GM23338 (cell line): ENCODE results near the gene EED. TPM values are rescaled to one million over a fixed set of nuclear protein-coding genes. Genes with fewer than 3 reads are reported as not detected.

Source experiments
- ATAC-seq: fragments of 200-7000 bp; cut with Tn5 transposase; 3 replicates; pipeline ENCODE4 v1.9.1; 2020
- DNase-seq: peaks from one replicate; pipeline ENCODE4 v3.0.0-alpha.2; 2015; ENCODE audit warnings: low spot score
- H2AFZ ChIP-seq: fragments of 200-600 bp; sonication (generic); 2 replicates; pipeline ENCODE4 v1.8.0; 2016; ENCODE audit warnings: antibody characterized with exemption, mild to moderate bottlenecking, moderate library complexity
- H3F3A ChIP-seq: fragments of 200-600 bp; sonication (generic); replicated peaks from 2 replicates; pipeline ENCODE4 v1.8.0; 2017; ENCODE audit warnings: antibody characterized with exemption, mixed run types, low read depth
- H3K27ac ChIP-seq: fragments of 200-600 bp; sonication (generic); 2 replicates; pipeline ENCODE4 v1.6.1; 2016; ENCODE audit warnings: low read depth
- H3K27me3 ChIP-seq: fragments of 200-600 bp; sonication (generic); 2 replicates; pipeline ENCODE4 v1.8.0; 2016; ENCODE audit warnings: mild to moderate bottlenecking, mixed run types, moderate library complexity; ENCODE audit not compliant: insufficient read depth
- H3K36me3 ChIP-seq: fragments of 200-600 bp; sonication (generic); 2 replicates; pipeline ENCODE4 v1.8.0; 2016; ENCODE audit warnings: mild to moderate bottlenecking; ENCODE audit not compliant: insufficient read depth
- H3K4me1 ChIP-seq: fragments of 200-600 bp; sonication (generic); 2 replicates; pipeline ENCODE4 v1.8.0; 2016; ENCODE audit warnings: mild to moderate bottlenecking, moderate library complexity; ENCODE audit not compliant: insufficient read depth
- H3K4me2 ChIP-seq: fragments of 200-600 bp; sonication (generic); 2 replicates; pipeline ENCODE4 v1.7.1; 2017; ENCODE audit warnings: mixed run types
- H3K4me3 ChIP-seq: fragments of 200-600 bp; sonication (generic); 2 replicates; pipeline ENCODE4 v1.6.1; 2016; ENCODE audit warnings: mixed run types
- H3K79me2 ChIP-seq: fragments of 200-600 bp; sonication (generic); replicated peaks from 2 replicates; pipeline ENCODE4 v1.8.0; 2017; ENCODE audit warnings: mild to moderate bottlenecking; ENCODE audit not compliant: insufficient read depth
- H3K9me2 ChIP-seq: fragments of 200-600 bp; sonication (generic); 2 replicates; pipeline ENCODE4 v1.8.0; 2017; ENCODE audit not compliant: insufficient read depth
- H4K20me1 ChIP-seq: fragments of 200-600 bp; sonication (generic); replicated peaks from 2 replicates; pipeline ENCODE4 v1.8.0; 2017; ENCODE audit warnings: mild to moderate bottlenecking; ENCODE audit not compliant: insufficient read depth
- H3K27ac Mint-ChIP-seq: 2 replicates; pipeline ENCODE4 v1.8.0; 2020; ENCODE audit warnings: inconsistent platforms, mild to moderate bottlenecking, moderate library complexity, mixed read lengths
- H3K27me3 Mint-ChIP-seq: 3 replicates; pipeline ENCODE4 v1.8.0; 2022; ENCODE audit warnings: low read depth, mild to moderate bottlenecking, moderate library complexity, mixed read lengths, inconsistent platforms; ENCODE audit not compliant: insufficient read depth, poor library complexity
- H3K36me3 Mint-ChIP-seq: 3 replicates; pipeline ENCODE4 v1.8.0; 2021; ENCODE audit warnings: low read depth, mild to moderate bottlenecking, inconsistent platforms, moderate library complexity, mixed read lengths
- H3K4me1 Mint-ChIP-seq: 3 replicates; pipeline ENCODE4 v1.8.0; 2020; ENCODE audit warnings: mild to moderate bottlenecking, inconsistent platforms, mixed read lengths
- H3K4me3 Mint-ChIP-seq: 3 replicates; pipeline ENCODE4 v1.8.0; 2021; ENCODE audit warnings: moderate library complexity, mild to moderate bottlenecking, inconsistent platforms, mixed read lengths
- H3K9me3 Mint-ChIP-seq: 3 replicates; pipeline ENCODE4 v1.8.0; 2020; ENCODE audit warnings: moderate library complexity, mild to moderate bottlenecking, inconsistent platforms, mixed read lengths
- CREB1 ChIP-seq: fragments of 250-450 bp; sonication (Bioruptor Pico); IDR thresholded peaks from 2 replicates; pipeline ENCODE4 v1.5.0; 2020; ENCODE audit warnings: low read depth, mild to moderate bottlenecking, moderate library complexity
- CTCF ChIP-seq, 2 experiments: fragments of 200-600 bp in 1 of 2; sonication (generic) in 1 of 2; conservative IDR thresholded peaks; 2 replicates each; pipeline versions ENCODE4 v1.5.1 to v1.6.1; 2016 to 2017; ENCODE audit warnings: antibody characterized with exemption in 2 of 2, low read depth in 2 of 2, mild to moderate bottlenecking in 2 of 2, moderate library complexity in 1 of 2
- ETS1 ChIP-seq: IDR thresholded peaks from 2 replicates; pipeline ENCODE4 v1.6.1; 2016; ENCODE audit warnings: antibody characterized with exemption
- EZH2 ChIP-seq: fragments of 200-600 bp; sonication (generic); IDR thresholded peaks from one replicate; pipeline ENCODE4 v1.8.0; 2017; ENCODE audit warnings: antibody characterized with exemption, mild to moderate bottlenecking, low read depth; ENCODE audit not compliant: unreplicated experiment
- EZH2phosphoT487 ChIP-seq: fragments of 200-600 bp; sonication (generic); IDR thresholded peaks from one replicate; pipeline ENCODE4 v1.8.1; 2018; ENCODE audit warnings: antibody characterized with exemption; ENCODE audit not compliant: unreplicated experiment
- JUNB ChIP-seq: IDR thresholded peaks from one replicate; pipeline ENCODE4 v1.6.1; 2016; ENCODE audit warnings: antibody characterized with exemption; ENCODE audit not compliant: unreplicated experiment
- NANOG ChIP-seq: IDR thresholded peaks from 2 replicates; pipeline ENCODE4 v1.6.1; 2016; ENCODE audit warnings: antibody characterized with exemption, borderline replicate concordance
- POLR2AphosphoS5 ChIP-seq: IDR thresholded peaks from 2 replicates; pipeline ENCODE4 v1.6.1; 2016; ENCODE audit warnings: antibody characterized with exemption, low read depth
- REST ChIP-seq: IDR thresholded peaks from one replicate; pipeline ENCODE4 v1.6.1; 2018; ENCODE audit warnings: antibody characterized with exemption; ENCODE audit not compliant: unreplicated experiment
- STAT1 ChIP-seq: IDR thresholded peaks from one replicate; pipeline ENCODE4 v1.6.1; 2016; ENCODE audit warnings: antibody characterized with exemption; ENCODE audit not compliant: unreplicated experiment
- ZNF114 ChIP-seq: fragments of 250-450 bp; sonication (Bioruptor Pico); IDR thresholded peaks from 2 replicates; pipeline ENCODE4 v1.5.0; 2020; ENCODE audit warnings: mild to moderate bottlenecking, moderate library complexity
- ZNF331 ChIP-seq: fragments of 250-450 bp; sonication (Bioruptor Pico); IDR thresholded peaks from 2 replicates; pipeline ENCODE4 v1.5.0; 2020; ENCODE audit warnings: low read depth, mild to moderate bottlenecking, moderate library complexity
- ZNF462 ChIP-seq: fragments of 250-450 bp; sonication (Bioruptor Pico); IDR thresholded peaks from 2 replicates; pipeline ENCODE4 v1.5.0; 2020; ENCODE audit warnings: mild to moderate bottlenecking, moderate library complexity
- polyA plus RNA-seq: library from polyadenylated mRNA; unstranded; fragments of >200 nt; fragmentation: Nextera tagmentation; extraction: Ambion mirVana; gene quantifications from 2 replicates; pipeline ENCODE4 v1.2.1, GENCODE V29; 2016
- total RNA-seq: library from RNA; depleted of rRNA; stranded (reverse); fragments of >200 nt; shearing (Covaris generic); gene quantifications from 2 replicates; pipeline ENCODE4 v1.2.3, GENCODE V29; 2014

EED gene
- total and polyA plus RNA-seq, 2 experiments from 2014 or later = 26.7 to 29.7 TPM

GRCh38 chr11:86262387-86262786, 17.8 kb downstream of the EED start:
- H3K4me1 Mint-ChIP-seq = no peaks in the 10 kb centered on the region

More at GRCh38 chr11:86262387-86262786, 17.8 kb downstream of the EED start:
- H3K4me2 ChIP-seq = no peak overlapping the region
- no peaks in the 10 kb centered on the region for H3F3A ChIP-seq
- Mint-ChIP-seq H3K9me3 (no peaks in the 10 kb centered on the region; the same call in 2 of the 3 replicates), H3K4me3 (no peak overlapping the region), H3K36me3 (peaks cover 36% of the 10 kb centered on the region), H3K27me3 (peaks cover 3% of the 10 kb centered on the region), H3K27ac (no peak overlapping the region)
- H3K4me3 ChIP-seq = no peak overlapping the region
- DNase-seq (no peak), ATAC-seq (no peak)
- H3K79me2 ChIP-seq = no peaks in the 10 kb centered on the region
- TF ChIP-seq EZH2phosphoT487 (no peak), NANOG (no peak), CREB1 (CRISPR knock-in tag) (no peak), POLR2AphosphoS5 (no peak), ETS1 (no peak), REST (no peak), ZNF114 (CRISPR knock-in tag) (no peak), EZH2 (no peak), ZNF462 (CRISPR knock-in tag) (no peak), JUNB (no peak), STAT1 (no peak), ZNF331 (CRISPR knock-in tag) (no peak), CTCF (conservative IDR thresholded peaks at IDR 0.05; ENCODE audit: low read depth in 2 of 2) (no peak)
- H3K4me1 ChIP-seq = no peaks in the 10 kb centered on the region
- H3K36me3 ChIP-seq = no peaks in the 10 kb centered on the region
- no peaks in the 10 kb centered on the region for H3K27me3 ChIP-seq
- H4K20me1 ChIP-seq = no peaks in the 10 kb centered on the region
- H3K9me2 ChIP-seq = no peaks in the 10 kb centered on the region
- H3K27ac ChIP-seq = no peak overlapping the region
- no peak overlapping the region for H2AFZ ChIP-seq
